Mucosa of descending colon (tissue), 3 donors: Measurements from ENCODE around the gene TBX20. TPM values are rescaled to one million over a fixed set of nuclear protein-coding genes. Genes with fewer than 3 reads are reported as not detected.

Experiments
- ATAC-seq: fragments of 200-7000 bp; cut with Tn5 transposase; one replicate; pipeline ENCODE4 v1.9.1; 2020; ENCODE audit warnings: mild to moderate bottlenecking, moderate library complexity
- DNase-seq, 3 donors: peaks; one replicate each; pipeline ENCODE4 v3.0.0-alpha.2; 2020
- H3K36me3 ChIP-seq: fragments of 200-600 bp; one replicate; pipeline ENCODE4 v1.8.0; 2021; ENCODE audit warnings: low read depth, mild to moderate bottlenecking
- H3K4me1 ChIP-seq: fragments of 200-600 bp; one replicate; pipeline ENCODE4 v1.8.0; 2021; ENCODE audit warnings: low read depth, mild to moderate bottlenecking
- H3K4me3 ChIP-seq: fragments of 200-600 bp; one replicate; pipeline ENCODE4 v1.8.0; 2021; ENCODE audit warnings: mild to moderate bottlenecking
- H3K9me3 ChIP-seq: fragments of 200-600 bp; one replicate; pipeline ENCODE4 v1.8.0; 2021; ENCODE audit warnings: mild to moderate bottlenecking
- CTCF ChIP-seq: fragments of 200-600 bp; IDR thresholded peaks from one replicate; pipeline ENCODE4 v1.8.0; 2022; ENCODE audit warnings: antibody characterized with exemption, mild to moderate bottlenecking
- intact Hi-C, 2 donors: fragments of 100-400 bp; cut with DNase I in 1 of 2; cut with micrococcal nuclease in 1 of 2; formaldehyde crosslinking; loops; one replicate each; pipeline versions ENCODE4 v1.11.0 to v1.11.1; 2022; cut with DNase I, micrococcal nuclease
- total RNA-seq, 3 donors: library from RNA; stranded (reverse); fragmentation: NEBNext Ultra II Directional in 2 of 3; extraction: Animal tissue kit (Norgen Biotek cat#: 25700) in 2 of 3; gene quantifications; one replicate each; pipeline versions ENCODE4 v1.2.1 to v1.2.4, GENCODE V29; 2021 to 2023
- donor health status: DM: no; HTN: no; CAD: no; lungs with moderate emphysema.
- donor health status: DM: no; HTN: no; CAD: no.
- donor health status: DM: no; HTN: yes; CAD: no.

Gene TBX20
- total RNA-seq, 3 donors from 2014 or later = 0.46 TPM; not detected in 2

- H3K9me3 ChIP-seq = no peaks in the 10 kb centered on the region
- no peaks in the 10 kb centered on the region for H3K4me1 ChIP-seq
- intact Hi-C loops = no loop called here
- no peak for TF ChIP-seq CTCF
- H3K36me3 ChIP-seq = no peaks in the 10 kb centered on the region
- H3K4me3 ChIP-seq = no peak overlapping the region
- ATAC-seq = no peak
- no peak for DNase-seq
These were observed 7.8 kb upstream of the TBX20 start for GRCh38 chr7:35261476-35262285.

- Histone ChIP-seq H3K4me1 (no peaks in the 10 kb centered on the region), H3K9me3 (no peaks in the 10 kb centered on the region), H3K36me3 (no peaks in the 10 kb centered on the region), H3K4me3 (no peak overlapping the region)
- no peak for TF ChIP-seq CTCF
- intact Hi-C loops = no loop called here
- no peak for DNase-seq
- ATAC-seq = no peak
These were observed 7.1 kb upstream of the TBX20 start for GRCh38 chr7:35261041-35261440.

GRCh38 chr7:35260246-35260645, 6.3 kb upstream of the TBX20 start:
- intact Hi-C loops = no loop called here
- Histone ChIP-seq H3K4me3 (no peak overlapping the region), H3K9me3 (no peaks in the 10 kb centered on the region), H3K36me3 (no peaks in the 10 kb centered on the region), H3K4me1 (no peaks in the 10 kb centered on the region)
- TF ChIP-seq CTCF = no peak
- no peak for ATAC-seq
- no peak for DNase-seq

DNA sequence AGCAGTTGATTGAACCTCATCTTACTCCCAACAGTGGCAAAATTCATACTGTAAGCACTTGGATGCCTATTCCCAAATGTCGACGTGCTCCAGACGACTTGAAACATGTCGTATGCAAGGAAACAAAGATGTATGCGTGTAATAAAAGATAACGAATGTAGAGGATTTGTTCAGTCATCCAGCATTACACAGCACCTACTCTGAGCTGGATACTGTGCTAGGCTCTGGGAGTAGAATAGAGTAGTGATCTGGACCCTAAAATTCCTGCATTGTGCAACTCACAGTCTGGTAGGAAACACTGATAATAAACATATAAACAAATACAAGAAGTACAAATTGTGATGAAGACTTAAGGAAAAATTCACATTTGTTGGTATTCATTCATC, 5.6 kb upstream of the TBX20 start:
- DNase-seq (no peak), ATAC-seq (no peak)
- H3K4me3 ChIP-seq = no peak overlapping the region
- no peak for TF ChIP-seq CTCF
- intact Hi-C loops = no loop called here
- no peaks in the 10 kb centered on the region for H3K9me3 ChIP-seq
- H3K36me3 ChIP-seq = no peaks in the 10 kb centered on the region
- H3K4me1 ChIP-seq = no peaks in the 10 kb centered on the region

GRCh38 chr7:35258868-35259522, 5.1 kb upstream of the TBX20 start:
- no peak overlapping the region for H3K4me3 ChIP-seq
- TF ChIP-seq CTCF = no peak
- no peaks in the 10 kb centered on the region for H3K9me3 ChIP-seq
- no peaks in the 10 kb centered on the region for H3K36me3 ChIP-seq
- ATAC-seq = no peak
- DNase-seq = no peak
- H3K4me1 ChIP-seq = no peaks in the 10 kb centered on the region
- intact Hi-C loops = no loop called here
